GM15510 (cell line): ENCODE data around the gene TAOK1.

Experiments
- POLR2A ChIP-seq: IDR thresholded peaks from 3 replicates; pipeline ENCODE4 v1.6.1; 2011; ENCODE audit warnings: borderline replicate concordance; ENCODE audit not compliant: insufficient read length; ENCODE audit errors: extremely low read depth

Gene TAOK1

GRCh38 chr17:29596811-29597210 lies 206.6 kb downstream of the TAOK1 start:
- TF ChIP-seq POLR2A: no peak

- TF ChIP-seq POLR2A: no peak
Observed at GRCh38 chr17:29597361-29598172, 207.4 kb downstream of the TAOK1 start.
